ENCODE measurements around the gene TANGO6.
A peak's percentile ranks its signal among the peaks of the same experiment; 100 is the strongest.
"Not testable (repeated sequence)": the region's sequence is repeated elsewhere in the genome, so short reads cannot be mapped to it uniquely, and the experiment has no call there.

TANGO6 gene

GRCh38 chr16:69124961-69125360 lies 281.6 kb downstream of the TANGO6 start:
- not testable (repeated sequence) for DNase-seq

GRCh38 chr16:69126221-69126620 lies 282.9 kb downstream of the TANGO6 start:
- no peak for DNase-seq

GRCh38 chr16:69126801-69127200 lies 283.5 kb downstream of the TANGO6 start:
- not testable (repeated sequence) for DNase-seq

- DNase-seq = no peak
Measured at GRCh38 chr16:69127966-69128510, 284.7 kb downstream of the TANGO6 start.

- no peak for DNase-seq
Measured at GRCh38 chr16:69130461-69130860, 287.1 kb downstream of the TANGO6 start.

GRCh38 chr16:69131167-69131838 lies 288.0 kb downstream of the TANGO6 start:
- no peak for DNase-seq

- peak; percentile 87 for DNase-seq
Measured at GRCh38 chr16:69131839-69132423, 288.6 kb downstream of the TANGO6 start.

GRCh38 chr16:69132424-69133252 lies 289.3 kb downstream of the TANGO6 start, which contains the start of the genes CHTF8 and UTP4:
Gene CHTF8 (minus strand): TSS chr16:69132588. CDS start chr16:69121458, 11,130 bp downstream.
Gene UTP4 (plus strand): TSS chr16:69132649. CDS start chr16:69133460, 811 bp downstream.
- peak; percentile 88 for DNase-seq

- DNase-seq = no peak
Measured at GRCh38 chr16:69133373-69133954, 290.1 kb downstream of the TANGO6 start.
